Fibroblast of pulmonary artery (primary cell): ENCODE results near the gene MRFAP1L1.
A peak's percentile ranks its signal among the peaks of the same experiment; 100 is the strongest.

ENCODE experiments used
- DNase-seq: peaks from one replicate; pipeline ENCODE4 v3.0.0-alpha.2; 2010; ENCODE audit warnings: low read depth
- H3K4me3 ChIP-seq: replicated peaks from 2 replicates; pipeline ENCODE4 v1.5.1; 2011; ENCODE audit warnings: low read depth, mild to moderate bottlenecking, control low read depth, low read length, moderate library complexity
- TF ChIP-seq, protein P1 (sequence below): IDR thresholded peaks from 2 replicates; pipeline ENCODE4 v1.5.1; 2011; ENCODE audit warnings: mild to moderate bottlenecking, control low read depth, low read length, inconsistent platforms; ENCODE audit errors: missing control alignments

Gene MRFAP1L1

DNA sequence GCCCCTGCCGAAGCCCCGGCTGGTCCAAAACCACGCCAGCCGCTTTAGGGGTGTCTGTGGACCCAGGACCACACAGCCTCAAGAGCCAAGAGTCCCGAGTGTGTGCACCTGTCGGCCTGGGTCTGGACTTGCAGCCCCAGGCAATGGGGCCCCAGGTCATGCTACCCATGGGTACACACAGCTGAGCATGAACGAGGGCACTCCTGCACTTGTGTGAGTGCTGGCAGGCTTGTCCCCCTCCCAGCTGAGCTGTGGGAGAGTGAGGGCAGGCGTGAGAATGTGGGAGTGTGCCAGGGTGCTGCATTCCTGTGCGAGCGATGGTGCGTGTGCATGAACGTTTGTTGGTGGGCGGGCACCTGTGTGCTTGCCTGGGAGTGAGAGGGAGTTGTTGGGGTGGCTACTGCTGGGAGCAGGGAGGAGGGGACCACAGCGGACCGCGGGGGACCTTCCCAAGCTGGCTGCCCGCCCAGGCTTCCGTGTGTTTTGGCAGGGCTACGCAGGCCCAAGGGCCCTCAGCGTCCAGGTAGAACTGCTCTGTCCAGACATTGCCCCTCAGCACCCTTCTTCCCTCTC lies 37.1 kb upstream of the MRFAP1L1 start:
- no peak overlapping the region for H3K4me3 ChIP-seq
- peak; percentile 45 for DNase-seq
- TF ChIP-seq, protein P1, sequence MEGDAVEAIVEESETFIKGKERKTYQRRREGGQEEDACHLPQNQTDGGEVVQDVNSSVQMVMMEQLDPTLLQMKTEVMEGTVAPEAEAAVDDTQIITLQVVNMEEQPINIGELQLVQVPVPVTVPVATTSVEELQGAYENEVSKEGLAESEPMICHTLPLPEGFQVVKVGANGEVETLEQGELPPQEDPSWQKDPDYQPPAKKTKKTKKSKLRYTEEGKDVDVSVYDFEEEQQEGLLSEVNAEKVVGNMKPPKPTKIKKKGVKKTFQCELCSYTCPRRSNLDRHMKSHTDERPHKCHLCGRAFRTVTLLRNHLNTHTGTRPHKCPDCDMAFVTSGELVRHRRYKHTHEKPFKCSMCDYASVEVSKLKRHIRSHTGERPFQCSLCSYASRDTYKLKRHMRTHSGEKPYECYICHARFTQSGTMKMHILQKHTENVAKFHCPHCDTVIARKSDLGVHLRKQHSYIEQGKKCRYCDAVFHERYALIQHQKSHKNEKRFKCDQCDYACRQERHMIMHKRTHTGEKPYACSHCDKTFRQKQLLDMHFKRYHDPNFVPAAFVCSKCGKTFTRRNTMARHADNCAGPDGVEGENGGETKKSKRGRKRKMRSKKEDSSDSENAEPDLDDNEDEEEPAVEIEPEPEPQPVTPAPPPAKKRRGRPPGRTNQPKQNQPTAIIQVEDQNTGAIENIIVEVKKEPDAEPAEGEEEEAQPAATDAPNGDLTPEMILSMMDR, result no peak

DNA sequence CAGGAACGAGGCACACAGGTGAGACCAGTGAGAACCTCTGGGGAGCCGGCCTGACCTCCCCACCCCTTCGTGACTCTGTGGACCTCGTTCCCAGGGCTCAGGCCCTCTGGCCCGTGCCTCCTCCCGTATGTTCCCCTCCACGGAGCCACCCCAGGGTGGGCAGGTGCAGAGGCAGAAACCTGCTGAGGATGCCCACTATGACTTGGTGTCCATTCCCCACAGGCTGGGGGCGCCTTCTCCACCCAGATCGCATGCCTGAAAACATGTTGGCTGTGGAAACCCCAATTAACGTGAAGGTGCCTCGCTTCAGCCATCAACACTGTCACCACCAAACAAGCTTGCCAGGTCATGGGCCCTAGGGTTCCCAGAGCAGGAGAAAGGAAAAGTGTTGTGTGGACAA lies 33.3 kb upstream of the MRFAP1L1 start:
- no peak overlapping the region for H3K4me3 ChIP-seq
- TF ChIP-seq, protein P1, result no peak
- no peak for DNase-seq

DNA sequence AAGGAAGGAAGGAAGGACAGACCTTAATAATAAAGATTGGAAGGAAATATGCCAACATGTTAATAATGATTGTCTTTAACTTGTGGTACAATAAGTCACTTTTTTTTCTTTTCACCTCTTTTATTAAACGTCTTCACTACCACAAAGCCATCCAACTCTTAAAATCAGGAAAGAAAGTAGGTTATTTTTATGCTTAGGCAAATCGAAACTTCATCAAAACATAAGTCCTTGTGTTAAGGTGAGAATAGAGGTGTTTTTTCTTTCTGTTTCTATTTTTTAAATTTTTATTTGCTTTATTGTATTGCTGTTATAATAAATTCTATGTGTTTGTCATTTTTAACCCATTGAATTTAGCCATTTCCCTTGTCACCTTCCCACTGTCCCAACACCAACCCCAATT lies 32.8 kb upstream of the MRFAP1L1 start:
- no peak overlapping the region for H3K4me3 ChIP-seq
- DNase-seq, result no peak
- TF ChIP-seq, protein P1, result no peak

DNA sequence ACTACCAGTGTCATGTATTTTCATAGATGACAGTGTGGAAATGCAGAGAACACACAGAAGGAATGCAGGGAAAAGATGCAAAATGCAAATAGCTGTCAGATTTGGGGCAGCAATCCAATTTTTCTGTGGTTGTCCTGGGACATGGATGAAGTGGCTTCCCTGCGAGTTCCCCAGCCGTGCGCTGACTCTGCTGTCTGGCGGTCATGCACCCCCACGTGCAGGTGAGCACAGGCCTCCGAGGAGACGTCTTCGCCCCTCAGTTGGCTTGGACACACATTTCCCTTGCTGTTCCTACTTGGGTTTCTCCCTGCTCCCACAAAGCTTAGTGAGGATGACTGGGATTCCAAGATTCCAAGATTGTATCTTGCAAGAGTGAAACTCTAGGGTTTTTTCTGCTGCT lies 30.7 kb upstream of the MRFAP1L1 start:
- no peak for DNase-seq

DNA sequence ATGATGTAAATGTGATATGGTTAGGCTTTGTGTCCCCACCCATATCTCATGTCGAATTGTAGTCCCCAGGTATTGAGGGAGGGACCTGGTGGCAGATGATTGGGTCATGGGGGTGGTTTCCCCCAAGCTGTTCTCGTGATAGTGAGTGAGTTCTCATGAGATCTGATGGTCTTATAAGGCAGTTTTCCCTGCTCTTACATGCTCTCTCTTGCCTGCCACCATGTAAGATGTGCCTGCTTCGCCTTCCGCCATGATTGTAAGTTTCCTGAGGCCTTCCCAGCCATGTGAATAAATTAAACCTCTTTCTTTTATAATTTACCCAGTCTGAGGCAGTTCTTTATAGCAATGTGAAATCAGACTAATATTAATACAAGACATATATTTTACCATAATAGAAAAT lies 30.3 kb upstream of the MRFAP1L1 start:
- no peak overlapping the region for H3K4me3 ChIP-seq
- TF ChIP-seq, protein P1, result no peak
- DNase-seq, result no peak

More for the DNA sequence above, 30.7 kb upstream of the MRFAP1L1 start:
- H3K4me3 ChIP-seq, result no peak overlapping the region
- TF ChIP-seq, protein P1, result no peak

DNA sequence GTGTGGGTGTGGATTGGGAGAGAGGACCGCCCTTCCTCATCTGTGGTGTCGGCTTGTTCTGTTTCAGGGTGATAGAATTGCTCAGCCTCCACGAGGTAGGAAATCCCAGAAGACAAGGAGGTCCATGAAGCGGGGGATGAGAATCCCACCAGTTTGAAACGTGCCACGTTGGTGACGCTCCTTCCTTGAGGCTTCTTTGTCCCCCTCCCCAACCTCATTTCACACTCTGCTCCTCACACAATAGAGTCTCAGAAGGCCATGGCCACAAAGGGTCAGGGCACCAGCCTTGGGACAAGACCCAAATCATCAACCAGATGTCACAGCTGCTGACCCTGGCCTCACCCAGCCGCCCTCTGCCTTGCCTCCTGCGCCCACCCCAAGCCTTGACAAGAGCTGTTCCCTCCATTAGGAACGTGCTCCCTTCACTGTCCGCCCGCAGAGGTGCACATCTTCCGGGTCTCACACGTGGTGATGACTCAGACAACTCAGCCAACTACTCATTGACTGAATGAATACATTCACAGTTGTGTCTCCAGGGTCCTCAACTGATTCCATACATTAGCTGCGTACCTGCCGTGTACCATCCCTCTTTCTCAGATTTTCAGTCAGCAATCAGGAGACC lies 24.6 kb upstream of the MRFAP1L1 start:
- no peak for DNase-seq
- no peak overlapping the region for H3K4me3 ChIP-seq
- TF ChIP-seq, protein P1, result no peak
